Neuronal stem cell (in vitro differentiated cells): ENCODE results near the gene TAS2R16.

Experiments used
- DNase-seq: peaks from one replicate; pipeline ENCODE4 v3.0.0-alpha.2; 2013; ENCODE audit warnings: low spot score
- H2AFZ ChIP-seq: one replicate; pipeline ENCODE4 v1.6.1; 2013; ENCODE audit warnings: mild to moderate bottlenecking, low read length, inconsistent platforms
- H2AK5ac ChIP-seq: 2 replicates; pipeline ENCODE4 v1.6.1; 2013; ENCODE audit warnings: low read depth, mild to moderate bottlenecking, inconsistent platforms, low read length, moderate library complexity, mixed read lengths
- H2BK120ac ChIP-seq: 2 replicates; pipeline ENCODE4 v1.6.1; 2013; ENCODE audit warnings: low read depth, mild to moderate bottlenecking, inconsistent platforms, low read length, moderate library complexity, mixed read lengths
- H2BK12ac ChIP-seq: one replicate; pipeline ENCODE4 v1.6.1; 2013; ENCODE audit warnings: low read length, inconsistent platforms
- H2BK15ac ChIP-seq: 2 replicates; pipeline ENCODE4 v1.6.1; 2013; ENCODE audit warnings: mild to moderate bottlenecking, low read length, inconsistent platforms, mixed read lengths
- H2BK5ac ChIP-seq: one replicate; pipeline ENCODE4 v1.6.1; 2013; ENCODE audit warnings: inconsistent platforms, mild to moderate bottlenecking, low read length, moderate library complexity
- H3K14ac ChIP-seq: one replicate; pipeline ENCODE4 v1.6.1; 2013; ENCODE audit warnings: low read length, inconsistent platforms
- H3K18ac ChIP-seq: 2 replicates; pipeline ENCODE4 v1.6.1; 2013; ENCODE audit warnings: low read length, inconsistent platforms
- H3K23ac ChIP-seq: 2 replicates; pipeline ENCODE4 v1.6.1; 2013; ENCODE audit warnings: low read depth, mild to moderate bottlenecking, mixed read lengths, low read length, inconsistent platforms; ENCODE audit not compliant: poor library complexity
- H3K27ac ChIP-seq: replicated peaks from 3 replicates; pipeline ENCODE4 v1.5.1; 2013; ENCODE audit warnings: low read length, inconsistent platforms
- H3K27me3 ChIP-seq, 3 experiments: 2 replicates each; pipeline ENCODE4 v1.6.1; 2013; ENCODE audit warnings: low read length in 3 of 3, mild to moderate bottlenecking in 2 of 3, inconsistent platforms in 1 of 3, low read depth in 1 of 3, mixed read lengths in 1 of 3, moderate library complexity in 1 of 3; ENCODE audit not compliant: control insufficient read depth in 3 of 3, insufficient read depth in 3 of 3
- H3K36me3 ChIP-seq, 2 donors: replicated peaks in 1 of 2; 2 replicates each; pipeline ENCODE4 v1.6.1; 2013; ENCODE audit warnings: low read length in 2 of 2; ENCODE audit not compliant: control insufficient read depth in 2 of 2, insufficient read depth in 2 of 2
- H3K4ac ChIP-seq: 2 replicates; pipeline ENCODE4 v1.6.1; 2013; ENCODE audit warnings: inconsistent platforms, mild to moderate bottlenecking, low read length, moderate library complexity
- H3K4me1 ChIP-seq, 2 donors: 1 replicate in 1 of 2; 2 replicates in 1 of 2; pipeline ENCODE4 v1.6.1; 2013; ENCODE audit warnings: low read length in 2 of 2, low read depth in 1 of 2; ENCODE audit not compliant: control insufficient read depth in 2 of 2, insufficient read depth in 1 of 2
- H3K4me2 ChIP-seq: one replicate; pipeline ENCODE4 v1.6.1; 2013; ENCODE audit warnings: mild to moderate bottlenecking, low read length, inconsistent platforms; ENCODE audit not compliant: insufficient read depth, poor library complexity, severe bottlenecking
- H3K4me3 ChIP-seq, 2 donors: 2 replicates each; pipeline ENCODE4 v1.5.1; 2013; ENCODE audit warnings: low read length in 2 of 2, mild to moderate bottlenecking in 2 of 2, inconsistent platforms in 1 of 2, moderate library complexity in 1 of 2
- H3K79me1 ChIP-seq: one replicate; pipeline ENCODE4 v1.6.1; 2013; ENCODE audit warnings: low read depth, mild to moderate bottlenecking, inconsistent platforms, low read length, moderate library complexity
- H3K9ac ChIP-seq: one replicate; pipeline ENCODE4 v1.6.1; 2013; ENCODE audit warnings: mild to moderate bottlenecking, low read depth, low read length, inconsistent platforms; ENCODE audit not compliant: poor library complexity
- H3K9me3 ChIP-seq, 2 donors: replicated peaks in 1 of 2; 2 replicates each; pipeline versions ENCODE3 to v1.6.1; 2013; ENCODE audit warnings: low read length in 2 of 2, mild to moderate bottlenecking in 2 of 2, inconsistent platforms in 1 of 2, low read depth in 1 of 2, mixed read lengths in 1 of 2, moderate library complexity in 1 of 2; ENCODE audit not compliant: control insufficient read depth in 2 of 2, insufficient read depth in 1 of 2
- H4K8ac ChIP-seq: one replicate; pipeline ENCODE4 v1.6.1; 2013; ENCODE audit warnings: low read depth, mild to moderate bottlenecking, inconsistent platforms, low read length, moderate library complexity
- H4K91ac ChIP-seq: one replicate; pipeline ENCODE4 v1.6.1; 2013; ENCODE audit warnings: low read length, low read depth, mild to moderate bottlenecking, inconsistent platforms; ENCODE audit not compliant: poor library complexity
- WGBS, 2 donors: extraction: QIAGEN DNeasy Blood & Tissue Kit; methylation state at CpG; one replicate each; pipeline ENCODE4 v1.1.7; 2013; ENCODE audit warnings: missing lambda C conversion rate in 2 of 2, mixed read lengths in 1 of 2; ENCODE audit not compliant: insufficient read length in 2 of 2, insufficient replicate concordance in 1 of 2; ENCODE audit errors: extremely low coverage in 2 of 2; 5-methylcytosine and 5-hydroxymethylcytosine counted together

TAS2R16 gene

GRCh38 chr7:122983261-122983660 lies 12.2 kb downstream of the TAS2R16 start:
- Histone ChIP-seq H2BK15ac (no peak overlapping the region), H3K4me3 (no peak overlapping the region), H3K36me3 (no peaks in the 10 kb centered on the region), H3K79me1 (no peaks in the 10 kb centered on the region), H3K4me1 (peaks cover 3 to 6% of the 10 kb centered on the region in 2 donors), H3K4ac (no peak overlapping the region), H3K4me2 (no peak overlapping the region), H4K8ac (no peak overlapping the region), H2BK12ac (no peak overlapping the region), H3K14ac (no peak overlapping the region), H3K9ac (no peak overlapping the region), H2AK5ac (no peak overlapping the region), H3K23ac (no peak overlapping the region), H2AFZ (peak overlapping the region; percentile 78), H3K18ac (no peak overlapping the region), H3K9me3 (no peaks in the 10 kb centered on the region), H2BK5ac (no peak overlapping the region), H2BK120ac (no peak overlapping the region), H4K91ac (no peak overlapping the region), H3K27ac (no peak overlapping the region), H3K27me3 (no peaks in the 10 kb centered on the region)
- no CpG with 5 or more reads among the region's 1 CpG for WGBS, 2 donors
- DNase-seq = no peak

DNA sequence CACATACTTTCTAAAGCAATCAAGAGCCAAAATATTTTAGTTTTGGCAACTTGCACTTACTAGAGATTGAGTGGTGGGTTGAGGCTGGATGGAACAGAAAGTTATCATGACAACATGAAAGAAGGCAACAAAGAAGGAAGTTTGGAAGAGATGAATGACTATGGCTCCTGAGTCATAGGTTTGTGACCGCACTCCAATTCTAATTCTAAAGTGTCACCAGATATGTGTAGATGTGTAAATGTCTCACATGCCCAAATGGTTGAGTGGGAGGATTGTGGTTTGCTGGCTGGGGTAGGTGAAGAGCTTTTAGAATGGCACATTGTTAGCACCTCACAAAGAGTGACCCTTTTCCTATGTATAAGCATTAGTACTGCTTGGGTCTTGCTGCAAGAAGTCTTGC lies 20.2 kb downstream of the TAS2R16 start:
- H3K14ac ChIP-seq = no peak overlapping the region
- no peak overlapping the region for H2AK5ac ChIP-seq
- H3K4me3 ChIP-seq = no peak overlapping the region
- H2BK5ac ChIP-seq = no peak overlapping the region
- no peak overlapping the region for H3K4me2 ChIP-seq
- no peaks in the 10 kb centered on the region for H3K79me1 ChIP-seq
- H2AFZ ChIP-seq = no peak overlapping the region
- H3K18ac ChIP-seq = no peak overlapping the region
- H3K9ac ChIP-seq = no peak overlapping the region
- no peaks in the 10 kb centered on the region for H3K36me3 ChIP-seq
- no peak overlapping the region for H2BK15ac ChIP-seq
- H2BK120ac ChIP-seq = no peak overlapping the region
- H3K27me3 ChIP-seq = no peaks in the 10 kb centered on the region
- no CpG with 5 or more reads among the region's 1 CpG for WGBS, 2 donors
- H3K9me3 ChIP-seq = no peaks in the 10 kb centered on the region
- no peak for DNase-seq
- H3K23ac ChIP-seq = no peak overlapping the region
- no peak overlapping the region for H4K8ac ChIP-seq
- H3K4me1 ChIP-seq = peaks cover 0 to 17% of the 10 kb centered on the region in 2 donors
- no peak overlapping the region for H3K27ac ChIP-seq
- no peak overlapping the region for H2BK12ac ChIP-seq
- H3K4ac ChIP-seq = no peak overlapping the region
- no peak overlapping the region for H4K91ac ChIP-seq

GRCh38 chr7:122974229-122974628 lies 21.3 kb downstream of the TAS2R16 start:
- H2AK5ac ChIP-seq = no peak overlapping the region
- H2BK5ac ChIP-seq = no peak overlapping the region
- peaks cover 0 to 17% of the 10 kb centered on the region in 2 donors for H3K4me1 ChIP-seq
- no peak overlapping the region for H3K4me2 ChIP-seq
- H3K4ac ChIP-seq = no peak overlapping the region
- H4K91ac ChIP-seq = no peak overlapping the region
- DNase-seq = no peak
- H3K27ac ChIP-seq = no peak overlapping the region
- H2BK120ac ChIP-seq = no peak overlapping the region
- H3K36me3 ChIP-seq = no peaks in the 10 kb centered on the region
- H4K8ac ChIP-seq = no peak overlapping the region
- no peaks in the 10 kb centered on the region for H3K27me3 ChIP-seq
- no peak overlapping the region for H3K4me3 ChIP-seq
- no peak overlapping the region for H2BK12ac ChIP-seq
- no peak overlapping the region for H3K14ac ChIP-seq
- no peaks in the 10 kb centered on the region for H3K9me3 ChIP-seq
- no peak overlapping the region for H2BK15ac ChIP-seq
- no peak overlapping the region for H3K18ac ChIP-seq
- H2AFZ ChIP-seq = peak overlapping the region; percentile 58
- no peak overlapping the region for H3K9ac ChIP-seq
- no peak overlapping the region for H3K23ac ChIP-seq
- H3K79me1 ChIP-seq = no peaks in the 10 kb centered on the region
- WGBS, 2 donors = no CpG with 5 or more reads among the region's 2 CpGs

- Histone ChIP-seq H3K14ac (no peak overlapping the region), H3K23ac (no peak overlapping the region), H3K4ac (no peak overlapping the region), H3K27me3 (no peaks in the 10 kb centered on the region), H3K18ac (no peak overlapping the region), H3K9ac (no peak overlapping the region), H2AFZ (peak overlapping the region; percentile 82), H3K36me3 (no peaks in the 10 kb centered on the region), H3K4me1 (peaks cover 0 to 22% of the 10 kb centered on the region in 2 donors), H2BK5ac (no peak overlapping the region), H4K8ac (no peak overlapping the region), H4K91ac (no peak overlapping the region), H3K9me3 (no peaks in the 10 kb centered on the region), H3K27ac (no peak overlapping the region), H3K4me2 (no peak overlapping the region), H3K4me3 (peak overlapping the region in 1 of 2 donors; percentile 23), H3K79me1 (no peaks in the 10 kb centered on the region), H2AK5ac (no peak overlapping the region), H2BK12ac (no peak overlapping the region), H2BK120ac (no peak overlapping the region), H2BK15ac (no peak overlapping the region)
- no CpG with 5 or more reads among the region's 6 CpGs for WGBS, 2 donors
- no peak for DNase-seq
Measured at GRCh38 chr7:122972056-122972455, 23.4 kb downstream of the TAS2R16 start.
